Ascending aorta (tissue), 2 donors: ENCODE measurements around the gene SLC12A4. TPM values are rescaled to one million over a fixed set of nuclear protein-coding genes. Genes with fewer than 3 reads are reported as not detected.

ENCODE experiments used
- DNase-seq, 2 donors: peaks; one replicate each; pipeline ENCODE4 v3.0.0-alpha.2; 2019; ENCODE audit warnings: low spot score in 2 of 2
- H3K27ac ChIP-seq, 2 donors: fragments of 200-600 bp; sonication (generic); one replicate each; pipeline ENCODE4 v1.5.1; 2016 to 2017; ENCODE audit warnings: mild to moderate bottlenecking in 1 of 2
- H3K27me3 ChIP-seq: fragments of 200-600 bp; sonication (generic); one replicate; pipeline ENCODE4 v1.5.1; 2017
- H3K36me3 ChIP-seq, 2 donors: fragments of 200-600 bp; sonication (generic); one replicate each; pipeline ENCODE4 v1.5.1; 2016
- H3K4me1 ChIP-seq, 2 donors: fragments of 200-600 bp; sonication (generic); one replicate each; pipeline ENCODE4 v1.5.1; 2016 to 2017; ENCODE audit warnings: mild to moderate bottlenecking in 1 of 2
- H3K4me3 ChIP-seq, 2 donors: fragments of 200-600 bp; sonication (generic); one replicate each; pipeline ENCODE4 v1.5.1; 2016 to 2017; ENCODE audit warnings: mild to moderate bottlenecking in 1 of 2
- H3K9me3 ChIP-seq, 2 donors: fragments of 200-600 bp; sonication (generic); one replicate each; pipeline ENCODE4 v1.5.1; 2016
- CTCF ChIP-seq, 3 experiments: fragments of 200-600 bp in 2 of 3; fragments of 450-650 bp in 1 of 3; sonication (generic) in 2 of 3; IDR thresholded peaks; one replicate each; pipeline ENCODE4 v1.5.1; 2016 to 2019; ENCODE audit warnings: antibody characterized with exemption in 3 of 3, mild to moderate bottlenecking in 1 of 3, moderate library complexity in 1 of 3
- intact Hi-C: fragments of 100-400 bp; cut with DNase I; formaldehyde crosslinking; loops from one replicate; pipeline ENCODE4 v1.15.1; 2023
- total RNA-seq: library from RNA; depleted of rRNA; stranded (reverse); fragments of >200 nt; gene quantifications from one replicate; pipeline ENCODE4 v1.1.0, GENCODE V29; 2016

The SLC12A4 gene
- total RNA-seq, 1 donor from 2014 or later = 83.2 TPM

GRCh38 chr16:67961551-67961957, 6.9 kb downstream of the SLC12A4 start:
- no peaks in the 10 kb centered on the region for H3K27me3 ChIP-seq
- peak overlapping the region; percentile 17 to 20 for H3K27ac ChIP-seq
- H3K36me3 ChIP-seq = peaks cover 67 to 68% of the 10 kb centered on the region in 2 donors
- TF ChIP-seq CTCF (IDR thresholded peaks at IDR 0.05) = no peak
- no peak overlapping the region for H3K4me3 ChIP-seq
- intact Hi-C loops = loop anchor here (10.0 kb wide), 2 partner anchors 273 to 437 kb away; partner anchors contain the start of genes ESRP2 and RIPOR1
- DNase-seq = no peak
- peaks cover 8 to 48% of the 10 kb centered on the region in 2 donors for H3K4me1 ChIP-seq
- no peaks in the 10 kb centered on the region for H3K9me3 ChIP-seq

DNA sequence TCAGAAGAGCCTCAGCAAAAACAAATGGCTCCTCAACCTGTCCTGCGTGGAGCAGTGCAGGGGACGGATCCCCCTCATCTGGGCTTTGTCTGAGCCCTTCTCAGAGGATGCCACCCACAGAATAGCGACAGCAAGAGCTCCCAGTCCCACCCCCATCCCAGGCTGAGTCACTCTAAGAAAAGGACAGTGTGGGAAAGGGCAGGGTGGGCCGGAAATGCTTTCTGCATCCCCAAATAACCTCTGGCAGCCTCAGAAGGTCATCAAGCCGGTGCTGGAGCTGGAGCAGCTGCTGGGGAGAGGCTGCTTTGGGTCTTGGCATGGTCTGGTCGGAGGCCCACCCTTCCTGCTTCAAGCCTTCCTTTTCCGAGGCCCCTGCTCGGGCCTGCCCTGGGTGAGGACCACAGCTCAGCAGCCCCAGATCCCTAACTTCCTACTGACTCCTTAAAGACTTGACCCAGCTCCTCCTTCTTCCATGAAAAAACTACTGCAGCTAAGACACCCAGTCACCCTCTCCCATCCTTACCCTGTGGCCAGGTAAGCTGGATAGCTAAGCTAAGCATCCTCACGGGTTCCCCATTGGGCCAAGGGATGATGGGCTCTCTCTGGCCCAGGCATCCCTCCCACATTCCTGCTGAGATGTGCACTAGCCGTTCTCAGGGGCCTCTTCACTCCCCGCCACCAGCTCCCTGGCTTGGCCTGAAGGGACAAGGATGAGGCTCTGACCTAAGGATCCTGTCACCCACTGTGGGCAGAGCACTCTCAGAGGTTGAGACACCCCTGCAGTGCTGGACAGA, 8.7 kb downstream of the SLC12A4 start:
- H3K27me3 ChIP-seq = no peaks in the 10 kb centered on the region
- intact Hi-C loops = loop anchor here (10.0 kb wide), 2 partner anchors 275 to 435 kb away; partner anchors contain the start of genes ESRP2 and RIPOR1
- H3K27ac ChIP-seq = peak overlapping the region; percentile 60 to 62
- H3K9me3 ChIP-seq = no peaks in the 10 kb centered on the region
- H3K4me3 ChIP-seq = no peak overlapping the region
- peak in 1 of 2 donors; percentile 77 for DNase-seq
- no peak for TF ChIP-seq CTCF (IDR thresholded peaks at IDR 0.05)
- H3K36me3 ChIP-seq = peaks cover 78 to 81% of the 10 kb centered on the region in 2 donors
- peaks cover 3 to 29% of the 10 kb centered on the region in 2 donors for H3K4me1 ChIP-seq

DNA sequence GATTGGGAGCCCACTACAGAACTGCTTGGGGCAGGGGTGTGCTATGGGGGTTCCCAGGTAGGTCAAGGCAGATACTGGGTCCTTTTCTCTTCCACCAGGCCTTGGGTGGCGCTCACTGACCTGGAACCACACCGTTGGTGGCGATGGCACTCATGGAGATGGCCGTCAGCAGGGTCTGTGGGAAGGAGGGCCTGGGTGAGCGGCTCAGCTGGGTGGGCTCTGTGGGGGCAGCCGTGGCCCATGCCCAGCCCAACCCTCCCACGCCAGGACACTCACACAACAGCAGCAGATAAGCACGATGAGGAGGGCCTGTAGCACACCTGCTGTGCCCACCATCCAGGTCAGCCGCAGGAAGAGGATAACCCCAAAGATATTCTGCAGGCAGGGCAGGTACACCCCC, 10.8 kb downstream of the SLC12A4 start:
- Histone ChIP-seq H3K36me3 (peaks cover 87 to 94% of the 10 kb centered on the region in 2 donors), H3K27ac (no peak overlapping the region), H3K4me1 (peaks cover 0 to 12% of the 10 kb centered on the region in 2 donors), H3K4me3 (no peak overlapping the region), H3K27me3 (no peaks in the 10 kb centered on the region), H3K9me3 (no peaks in the 10 kb centered on the region)
- intact Hi-C loops = no loop called here
- no peak for DNase-seq
- TF ChIP-seq CTCF (IDR thresholded peaks at IDR 0.05) = no peak

DNA sequence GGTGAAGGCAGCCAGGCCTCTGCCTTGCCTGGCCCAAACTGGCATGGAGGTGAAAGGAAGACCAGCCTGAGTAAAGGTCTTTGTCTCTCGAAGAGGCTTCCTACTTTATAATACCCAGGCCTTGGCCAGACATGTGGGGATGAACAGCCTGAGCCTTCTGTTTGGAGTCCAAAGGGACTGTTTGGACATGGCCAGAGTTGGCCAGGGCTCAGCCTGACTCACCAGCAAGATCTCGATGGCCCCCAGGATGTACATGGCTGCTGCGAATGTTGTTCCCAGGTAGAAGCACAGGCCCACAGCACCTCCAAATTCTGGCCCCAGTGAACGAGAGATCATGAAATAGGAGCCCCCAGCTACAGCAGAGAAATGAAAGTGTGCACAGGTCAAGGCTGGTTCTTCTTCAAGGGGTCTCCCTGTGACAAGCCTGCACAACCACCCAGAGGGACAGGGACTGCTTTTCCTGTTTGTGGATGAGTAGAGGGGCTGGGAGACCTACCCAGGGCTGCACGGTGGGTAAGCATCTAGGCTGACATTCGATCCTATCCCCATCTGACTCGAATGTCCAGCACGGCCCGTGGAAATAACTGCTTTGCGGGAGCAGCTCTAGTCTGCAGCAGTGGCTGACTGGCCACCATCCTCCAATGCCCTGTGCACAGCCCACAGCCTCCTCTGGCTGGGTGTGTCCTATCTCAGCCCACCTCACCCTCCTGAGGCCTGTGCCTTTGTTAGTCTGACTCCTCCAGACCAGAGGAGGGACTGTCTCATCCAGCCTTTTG, 13.8 kb downstream of the SLC12A4 start:
- no peak for DNase-seq
- Histone ChIP-seq H3K9me3 (no peaks in the 10 kb centered on the region), H3K36me3 (peaks cover 87 to 94% of the 10 kb centered on the region in 2 donors), H3K4me1 (peaks cover 0 to 4% of the 10 kb centered on the region in 2 donors), H3K27ac (no peak overlapping the region), H3K4me3 (no peak overlapping the region), H3K27me3 (no peaks in the 10 kb centered on the region)
- intact Hi-C loops = no loop called here
- TF ChIP-seq CTCF (IDR thresholded peaks at IDR 0.05) = no peak

GRCh38 chr16:67953641-67954375, 14.6 kb downstream of the SLC12A4 start:
- Histone ChIP-seq H3K4me3 (no peak overlapping the region), H3K4me1 (no peaks in the 10 kb centered on the region), H3K27ac (no peak overlapping the region), H3K36me3 (peaks cover 87 to 94% of the 10 kb centered on the region in 2 donors), H3K27me3 (no peaks in the 10 kb centered on the region), H3K9me3 (no peaks in the 10 kb centered on the region)
- no peak for DNase-seq
- TF ChIP-seq CTCF (IDR thresholded peaks at IDR 0.05) = no peak
- intact Hi-C loops = no loop called here
